SKM-1 (cell line): ENCODE results near the gene FASLG.
"Not testable (repeated sequence)": the region's sequence is repeated elsewhere in the genome, so short reads cannot be mapped to it uniquely, and the experiment has no call there.

Source experiments
- DNase-seq: peaks from one replicate; lab custom pipeline; 2025; ENCODE audit not compliant: unreplicated experiment; lab: John Stamatoyannopoulos, UW

The FASLG gene

DNA sequence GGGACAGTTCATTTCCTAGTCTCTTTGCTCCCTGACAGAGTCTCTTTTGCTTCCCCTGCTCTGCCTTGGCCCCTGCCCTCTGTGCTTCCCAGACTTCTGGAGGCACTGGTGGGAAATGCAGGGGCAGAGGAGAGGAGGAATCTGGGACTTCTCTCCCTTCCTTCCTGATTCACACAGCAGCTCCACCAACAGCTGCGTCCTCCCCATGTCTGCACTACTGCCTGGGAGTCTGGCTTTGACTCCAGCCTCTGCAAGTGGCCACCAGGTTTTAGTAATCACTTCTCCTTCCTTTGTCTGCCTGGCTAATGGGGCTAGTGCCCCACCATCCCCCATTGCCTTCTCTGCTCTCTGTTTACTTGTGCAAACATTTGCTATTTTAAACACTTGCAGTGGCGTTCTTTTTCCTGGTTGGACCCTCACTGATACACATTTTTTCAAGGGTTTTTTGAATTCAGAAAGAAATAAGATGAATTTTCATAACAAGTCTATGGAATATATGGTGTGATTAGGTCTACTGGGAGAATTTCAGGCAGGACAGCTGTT, 21.9 kb downstream of the FASLG start:
- DNase-seq: no peak

GRCh38 chr1:172682812-172683211, 23.9 kb downstream of the FASLG start:
- DNase-seq: no peak

GRCh38 chr1:172686143-172686542, 27.2 kb downstream of the FASLG start:
- DNase-seq: no peak

GRCh38 chr1:172688428-172689085, 29.7 kb downstream of the FASLG start:
- DNase-seq: not testable (repeated sequence)

DNA sequence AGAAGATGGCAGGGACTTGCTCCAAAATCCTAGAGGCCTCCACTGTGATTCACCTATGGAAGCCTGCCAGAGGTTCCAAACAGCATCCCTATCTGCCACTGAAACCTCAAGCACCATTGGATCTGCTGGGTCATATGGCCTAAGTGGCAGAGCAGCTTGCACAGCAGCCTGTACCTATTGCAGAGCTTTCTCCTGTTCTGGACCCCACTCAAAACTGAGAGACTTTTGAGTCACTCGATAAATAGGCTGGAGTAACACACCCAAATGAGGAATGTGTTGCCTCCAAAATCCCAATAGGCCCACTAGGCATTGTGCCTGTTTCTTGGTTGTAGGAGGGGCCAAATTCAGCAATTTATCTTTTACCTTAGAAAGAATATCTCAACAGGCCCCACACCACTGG, 32.0 kb downstream of the FASLG start:
- DNase-seq: not testable (repeated sequence)

- DNase-seq: peak; percentile 64
Measured at GRCh38 chr1:172697534-172698002, 38.7 kb downstream of the FASLG start.

DNA sequence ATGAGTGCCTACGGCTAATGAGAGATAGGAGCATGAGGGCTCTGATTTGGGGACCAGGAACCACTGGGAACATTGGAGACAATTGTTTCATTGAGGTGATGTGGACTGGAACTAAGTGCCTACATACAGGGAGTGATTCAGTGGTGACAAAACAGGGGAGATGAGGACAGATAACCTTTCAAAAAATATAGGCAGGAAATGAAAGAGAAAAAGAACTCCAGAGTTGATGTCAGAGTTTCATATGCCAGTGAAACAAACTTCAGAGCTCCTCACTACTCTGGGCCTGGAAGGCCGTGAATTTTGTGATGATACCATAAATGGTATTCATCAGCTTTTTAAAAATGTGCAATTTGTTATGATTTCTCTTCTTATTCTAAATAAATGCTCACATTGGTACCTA, 39.3 kb downstream of the FASLG start:
- DNase-seq: no peak

GRCh38 chr1:172699111-172699510, 40.2 kb downstream of the FASLG start:
- DNase-seq: peak; percentile 48

GRCh38 chr1:172699695-172700227, 40.9 kb downstream of the FASLG start:
- DNase-seq: no peak

DNA sequence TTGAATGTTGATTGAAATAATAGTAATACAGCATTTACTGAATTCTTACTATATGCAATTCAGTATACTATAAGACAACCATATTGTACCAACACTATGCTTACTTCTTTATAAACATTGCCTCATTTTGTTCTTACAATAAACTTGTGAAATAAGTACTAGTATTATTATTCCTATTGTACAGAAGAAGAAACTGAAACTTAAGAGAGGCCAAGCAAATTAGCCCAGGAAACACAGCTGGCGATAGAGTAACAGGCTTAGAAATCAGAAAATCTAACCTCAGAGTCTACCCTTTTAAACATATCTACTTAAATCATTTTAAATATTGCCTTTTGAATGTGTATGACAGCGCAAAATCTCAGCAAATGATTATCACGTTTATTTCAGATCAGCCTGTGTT, 41.7 kb downstream of the FASLG start:
- no peak for DNase-seq

DNA sequence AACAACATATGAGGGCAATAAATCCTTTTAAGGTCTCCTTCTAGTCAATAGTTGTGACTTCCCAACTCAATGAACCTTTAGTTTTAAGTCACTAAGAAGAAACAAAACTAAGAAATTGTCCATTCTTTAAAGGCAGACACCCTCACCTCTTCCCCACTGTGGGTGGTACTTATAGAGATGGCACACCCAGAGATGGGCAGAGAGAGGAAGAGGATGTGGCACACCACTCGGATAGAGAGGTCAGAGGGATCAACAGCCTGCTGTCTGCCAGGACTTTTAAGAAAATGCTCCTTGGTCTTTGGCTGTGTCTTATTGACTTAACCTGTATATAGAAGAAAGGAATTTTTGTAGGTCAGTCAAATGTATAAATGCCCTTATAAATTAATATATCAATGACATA, 45.1 kb downstream of the FASLG start:
- no peak for DNase-seq

GRCh38 chr1:172704420-172705210, 45.7 kb downstream of the FASLG start:
- DNase-seq: no peak

GRCh38 chr1:172708452-172708851, 49.5 kb downstream of the FASLG start:
- DNase-seq: no peak

DNA sequence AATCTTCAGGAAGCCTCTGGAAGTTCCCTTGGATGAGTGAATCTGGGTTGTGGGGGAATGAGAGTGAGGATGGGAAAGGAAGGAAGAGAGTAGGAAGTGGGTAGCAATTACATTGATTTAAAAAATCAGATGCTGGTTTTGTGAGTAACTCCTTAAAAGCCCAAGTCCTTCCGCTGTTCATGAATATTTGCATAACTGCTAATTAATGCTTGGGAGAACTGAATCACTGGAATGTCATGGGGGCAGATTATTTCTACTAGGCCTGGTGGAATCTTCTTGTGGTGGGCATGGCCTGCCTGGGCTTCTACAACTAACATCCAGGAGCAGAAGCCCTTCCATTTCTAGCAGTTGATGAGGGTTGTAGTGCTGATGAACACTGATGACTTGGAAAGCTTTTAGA, 52.7 kb downstream of the FASLG start:
- DNase-seq: no peak

DNA sequence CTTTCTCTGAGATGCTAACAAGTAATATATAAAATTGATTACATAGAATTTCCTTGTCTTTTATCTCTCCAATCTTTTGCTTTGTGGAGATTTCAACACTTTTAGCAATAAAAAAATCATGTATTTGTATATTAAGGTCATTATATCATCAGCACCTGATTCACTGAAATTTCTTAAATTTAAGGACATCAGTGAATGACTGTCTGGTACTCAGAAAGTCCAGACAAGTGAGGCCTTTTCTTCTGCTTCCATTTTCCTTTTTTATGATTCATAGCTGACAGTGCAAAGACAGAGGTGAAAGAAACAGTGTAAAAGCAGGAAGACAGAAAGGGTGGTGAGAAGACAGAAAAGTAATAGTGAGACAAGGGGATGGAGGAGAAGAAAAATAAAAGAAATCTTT, 54.6 kb downstream of the FASLG start:
- no peak for DNase-seq
